Adrenal gland (tissue), 12 donors: ENCODE data around the gene SVOPL. TPM values are rescaled to one million over a fixed set of nuclear protein-coding genes. Genes with fewer than 3 reads are reported as not detected.

Experiments used
- DNase-seq, 7 donors: peaks; one replicate each; pipeline ENCODE4 v3.0.0-alpha.2; 2019 to 2020
- H3K27ac ChIP-seq, 5 donors: fragments of 200-600 bp; sonication (generic) in 4 of 5; 1 replicate in 3 of 5; 2 replicates in 2 of 5; pipeline versions ENCODE4 v1.5.1 to v1.8.0; 2016 to 2020; ENCODE audit warnings: mild to moderate bottlenecking in 1 of 5
- H3K27me3 ChIP-seq: fragments of 200-600 bp; 2 replicates; pipeline ENCODE4 v1.8.0; 2021
- H3K36me3 ChIP-seq, 2 donors: fragments of 200-600 bp; replicated peaks in 1 of 2; 1 replicate in 1 of 2; 2 replicates in 1 of 2; pipeline versions ENCODE4 v1.5.1 to v1.8.0; 2018 to 2022
- H3K4me1 ChIP-seq, 2 donors: fragments of 200-600 bp; replicated peaks in 1 of 2; 1 replicate in 1 of 2; 2 replicates in 1 of 2; pipeline versions ENCODE4 v1.5.1 to v1.8.0; 2018 to 2021
- H3K4me3 ChIP-seq, 4 donors: fragments of 200-600 bp; sonication (generic) in 3 of 4; one replicate each; pipeline ENCODE4 v1.5.1; 2016 to 2018
- H3K9me3 ChIP-seq, 3 donors: fragments of 200-600 bp; sonication (generic) in 1 of 3; replicated peaks in 1 of 3; 1 replicate in 2 of 3; 2 replicates in 1 of 3; pipeline versions ENCODE4 v1.5.1 to v1.8.0; 2016 to 2021
- POLR2A ChIP-seq, 2 donors: fragments of 450-650 bp; IDR thresholded peaks; one replicate each; pipeline ENCODE4 v1.6.1; 2017; ENCODE audit warnings: antibody characterized with exemption in 2 of 2, mild to moderate bottlenecking in 2 of 2, moderate library complexity in 1 of 2
- WGBS, 4 donors: extraction: QIAGEN DNeasy Blood & Tissue Kit in 2 of 4; methylation state at CpG; one replicate each; pipeline versions ENCODE4 v1.1.5 to v1.1.7; 2013 to 2017; 5-methylcytosine and 5-hydroxymethylcytosine counted together
- intact Hi-C, 2 donors: fragments of 100-400 bp; cut with DNase I; formaldehyde crosslinking; loops; one replicate each; pipeline versions ENCODE4 v1.14.1 to v1.15.0; 2022 to 2023
- polyA plus RNA-seq, 3 donors: library from polyadenylated mRNA; stranded (reverse); fragments of 200-250 nt in 2 of 3; fragments of 350-450 nt in 1 of 3; fragmentation: Illumina TruSeq in 1 of 3; extraction: RNeasy Lipid Tissue Mini Kit (QIAGEN cat#74804) in 1 of 3; gene quantifications; one replicate each; pipeline ENCODE4 v1.2.3, GENCODE V29; 2013 to 2014
- total RNA-seq, 9 donors: library from RNA; depleted of rRNA in 4 of 9; stranded (reverse); fragments of >200 nt in 4 of 9; fragments of 120-200 nt in 1 of 9; fragmentation: NEBNext Ultra II Directional in 1 of 9; extraction: Animal tissue kit (Norgen Biotek cat#: 25700) in 1 of 9; gene quantifications; one replicate each; pipeline versions ENCODE4 v1.1.0 to v1.2.4, GENCODE V29; 2013 to 2023
- TF ChIP-seq, protein P1 (sequence below), 6 experiments: fragments of 450-650 bp in 4 of 6; fragments of 200-600 bp in 2 of 6; sonication (generic) in 1 of 6; IDR thresholded peaks; 1 replicate in 5 of 6; 2 replicates in 1 of 6; pipeline versions ENCODE4 v1.5.1 to v1.8.0; 2016 to 2021; ENCODE audit warnings: antibody characterized with exemption in 6 of 6, mild to moderate bottlenecking in 2 of 6, moderate library complexity in 1 of 6
- donor health status: healthy with polysubstance abuse.
- donor health status: Bipolar disorder and iron deficiency.
- donor health status: DM: yes; HTN: yes; CAD: no.
- donor health status: DM: no; HTN: no; CAD: no.
- donor health status: DM: no; HTN: no; CAD: no.
- donor health status: DM: yes; HTN: yes; CAD: no.

The SVOPL gene
- total and polyA plus RNA-seq, 12 donors = 0.54 to 4.8 (median 1.5) TPM

- H3K4me3 ChIP-seq = no peak overlapping the region
- H3K4me1 ChIP-seq = no peaks in the 10 kb centered on the region
- H3K9me3 ChIP-seq = no peaks in the 10 kb centered on the region
- intact Hi-C loops = no loop called here
- TF ChIP-seq, protein P1, sequence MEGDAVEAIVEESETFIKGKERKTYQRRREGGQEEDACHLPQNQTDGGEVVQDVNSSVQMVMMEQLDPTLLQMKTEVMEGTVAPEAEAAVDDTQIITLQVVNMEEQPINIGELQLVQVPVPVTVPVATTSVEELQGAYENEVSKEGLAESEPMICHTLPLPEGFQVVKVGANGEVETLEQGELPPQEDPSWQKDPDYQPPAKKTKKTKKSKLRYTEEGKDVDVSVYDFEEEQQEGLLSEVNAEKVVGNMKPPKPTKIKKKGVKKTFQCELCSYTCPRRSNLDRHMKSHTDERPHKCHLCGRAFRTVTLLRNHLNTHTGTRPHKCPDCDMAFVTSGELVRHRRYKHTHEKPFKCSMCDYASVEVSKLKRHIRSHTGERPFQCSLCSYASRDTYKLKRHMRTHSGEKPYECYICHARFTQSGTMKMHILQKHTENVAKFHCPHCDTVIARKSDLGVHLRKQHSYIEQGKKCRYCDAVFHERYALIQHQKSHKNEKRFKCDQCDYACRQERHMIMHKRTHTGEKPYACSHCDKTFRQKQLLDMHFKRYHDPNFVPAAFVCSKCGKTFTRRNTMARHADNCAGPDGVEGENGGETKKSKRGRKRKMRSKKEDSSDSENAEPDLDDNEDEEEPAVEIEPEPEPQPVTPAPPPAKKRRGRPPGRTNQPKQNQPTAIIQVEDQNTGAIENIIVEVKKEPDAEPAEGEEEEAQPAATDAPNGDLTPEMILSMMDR (IDR thresholded peaks at IDR 0.05) = no peak
- TF ChIP-seq POLR2A (IDR thresholded peaks at IDR 0.05) = no peak
- no peaks in the 10 kb centered on the region for H3K27me3 ChIP-seq
- no peak overlapping the region for H3K27ac ChIP-seq
- no peaks in the 10 kb centered on the region for H3K36me3 ChIP-seq
- no peak for DNase-seq
- 49 to 67% (median 55%) methylated on average over 3 of the region's 3 CpGs for WGBS, 4 donors
These were observed 16.8 kb downstream of the SVOPL start for GRCh38 chr7:138684340-138684739.

DNA sequence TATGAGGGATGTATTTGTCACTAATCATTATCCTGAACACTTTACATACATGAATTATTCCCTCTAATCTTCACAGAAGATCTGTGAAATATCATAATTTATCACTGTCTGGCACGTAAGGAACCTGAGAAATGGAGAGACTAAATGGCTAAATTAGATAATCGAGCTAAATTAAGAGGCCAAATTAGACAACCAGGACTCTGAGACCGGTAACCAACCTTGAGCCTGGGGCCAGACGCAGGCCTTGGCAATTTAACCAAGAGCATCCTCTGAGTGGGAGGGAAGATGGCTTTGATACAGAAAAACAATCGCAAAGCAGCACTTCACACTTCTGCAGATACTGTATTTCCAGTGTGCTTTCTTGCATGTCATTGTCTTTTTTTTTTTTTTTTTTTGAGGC, 21.4 kb downstream of the SVOPL start:
- no peak for TF ChIP-seq POLR2A (IDR thresholded peaks at IDR 0.05)
- TF ChIP-seq, protein P1 (IDR thresholded peaks at IDR 0.05) = no peak
- Histone ChIP-seq H3K27me3 (no peaks in the 10 kb centered on the region), H3K9me3 (no peaks in the 10 kb centered on the region), H3K36me3 (no peaks in the 10 kb centered on the region), H3K4me3 (no peak overlapping the region), H3K27ac (no peak overlapping the region), H3K4me1 (no peaks in the 10 kb centered on the region)
- 60 to 74% (median 69%) methylated on average over 5 of the region's 5 CpGs for WGBS, 4 donors
- DNase-seq = no peak
- intact Hi-C loops = no loop called here

GRCh38 chr7:138670594-138670993, 30.6 kb downstream of the SVOPL start:
- peaks cover 8 to 12% of the 10 kb centered on the region in 2 donors for H3K4me1 ChIP-seq
- no peak overlapping the region for H3K4me3 ChIP-seq
- no peaks in the 10 kb centered on the region for H3K36me3 ChIP-seq
- TF ChIP-seq, protein P1 (IDR thresholded peaks at IDR 0.05) = no peak
- TF ChIP-seq POLR2A (IDR thresholded peaks at IDR 0.05) = no peak
- no peaks in the 10 kb centered on the region for H3K9me3 ChIP-seq
- intact Hi-C loops = no loop called here
- H3K27ac ChIP-seq = no peak overlapping the region
- no peak for DNase-seq
- no peaks in the 10 kb centered on the region for H3K27me3 ChIP-seq

DNA sequence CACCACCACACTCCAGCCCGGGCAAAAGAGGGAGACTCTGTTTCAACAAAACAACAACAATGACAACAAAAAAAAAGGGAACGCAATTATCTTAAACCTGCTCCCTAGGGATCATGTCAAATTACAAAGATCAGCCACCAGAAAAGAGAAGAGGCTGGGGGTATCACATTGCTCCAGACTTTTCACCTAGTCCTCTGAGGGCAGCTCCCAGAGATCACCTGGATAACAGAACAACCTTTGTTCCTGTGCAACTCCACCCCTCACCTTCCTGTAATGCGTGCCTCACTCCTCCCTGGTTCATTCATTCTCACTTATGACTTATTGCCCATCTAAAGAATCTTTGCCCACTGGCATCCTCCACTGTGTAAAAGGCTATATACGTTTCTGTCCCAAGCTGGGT, 31.8 kb downstream of the SVOPL start:
- Histone ChIP-seq H3K27ac (no peak overlapping the region), H3K27me3 (no peaks in the 10 kb centered on the region), H3K36me3 (no peaks in the 10 kb centered on the region), H3K4me1 (peaks cover 11 to 17% of the 10 kb centered on the region in 2 donors), H3K4me3 (no peak overlapping the region), H3K9me3 (no peaks in the 10 kb centered on the region)
- TF ChIP-seq, protein P1 (IDR thresholded peaks at IDR 0.05) = no peak
- WGBS, 4 donors = 71 to 93% (median 90%) methylated on average over 3 to 4 of the region's 4 CpGs
- no peak for DNase-seq
- intact Hi-C loops = no loop called here
